SK-N-SH (cell line): ENCODE measurements around the gene PSMC3. TPM values are rescaled to one million over a fixed set of nuclear protein-coding genes. Genes with fewer than 3 reads are reported as not detected.

Experiments
- CTCF ChIA-PET: fragments of 300-600, 350-600 bp; formaldehyde crosslinking; extraction: SDS; loops from one replicate; lab custom pipeline; 2021; lab: Yijun Ruan, JAX
- POLR2A ChIA-PET: fragments of 350-600 bp; sonication (Branson Sonifier 250); formaldehyde crosslinking; extraction: SDS; loops from one replicate; lab custom pipeline; 2020; ENCODE audit warnings: antibody characterized with exemption, inconsistent platforms; lab: Yijun Ruan, JAX
- DNase-seq: peaks from one replicate; pipeline ENCODE4 v3.0.0; 2012
- H2AFZ ChIP-seq: fragments of 200-600 bp; sonication (generic); 2 replicates; pipeline ENCODE4 v1.8.1; 2016; ENCODE audit warnings: antibody characterized with exemption, mild to moderate bottlenecking, low read depth
- H3F3A ChIP-seq: fragments of 200-600 bp; sonication (generic); replicated peaks from 2 replicates; pipeline ENCODE3; 2016; ENCODE audit warnings: antibody characterized with exemption, mild to moderate bottlenecking; ENCODE audit not compliant: insufficient read depth
- H3K27ac ChIP-seq, 2 experiments: fragments of 200-500 bp in 1 of 2; fragments of 200-600 bp in 1 of 2; sonication (Bioruptor generic) in 1 of 2; sonication (generic), shearing (Covaris generic) in 1 of 2; 2 replicates each; pipeline versions ENCODE4 v1.5.1 to v1.6.1; 2014 to 2016; ENCODE audit warnings: low read depth in 2 of 2, inconsistent platforms in 1 of 2, low read length in 1 of 2, mild to moderate bottlenecking in 1 of 2, mixed read lengths in 1 of 2
- H3K27me3 ChIP-seq: fragments of 200-600 bp; sonication (generic), shearing (Covaris generic); 2 replicates; pipeline ENCODE4 v1.6.1; 2016; ENCODE audit warnings: mixed run types; ENCODE audit not compliant: insufficient read depth
- H3K36me3 ChIP-seq, 2 experiments: fragments of 200-500 bp in 1 of 2; fragments of 200-600 bp in 1 of 2; sonication (Bioruptor generic) in 1 of 2; sonication (generic) in 1 of 2; replicated peaks in 1 of 2; 2 replicates each; pipeline versions ENCODE3 to v1.5.1; 2014 to 2016; ENCODE audit warnings: low read length in 1 of 2, mild to moderate bottlenecking in 1 of 2; ENCODE audit not compliant: insufficient read depth in 2 of 2, control insufficient read depth in 1 of 2
- H3K4me1 ChIP-seq, 2 experiments: fragments of 200-500 bp in 1 of 2; fragments of 200-600 bp in 1 of 2; sonication (Bioruptor generic) in 1 of 2; sonication (generic), shearing (Covaris generic) in 1 of 2; 2 replicates each; pipeline versions ENCODE4 v1.5.1 to v1.6.1; 2014 to 2016; ENCODE audit warnings: low read depth in 1 of 2, low read length in 1 of 2, mixed run types in 1 of 2; ENCODE audit not compliant: insufficient read depth in 2 of 2, control insufficient read depth in 1 of 2
- H3K4me2 ChIP-seq: fragments of 200-600 bp; sonication (generic), shearing (Covaris generic); 2 replicates; pipeline ENCODE4 v1.6.1; 2017; ENCODE audit warnings: mixed run types
- H3K4me3 ChIP-seq, 2 experiments: fragments of 200-500 bp in 1 of 2; fragments of 200-600 bp in 1 of 2; sonication (Bioruptor generic) in 1 of 2; sonication (generic), shearing (Covaris generic) in 1 of 2; 2 replicates each; pipeline versions ENCODE4 v1.5.1 to v1.8.1; 2014 to 2016; ENCODE audit warnings: low read depth in 2 of 2, inconsistent platforms in 1 of 2, low read length in 1 of 2, mild to moderate bottlenecking in 1 of 2, mixed read lengths in 1 of 2, moderate library complexity in 1 of 2
- H3K79me2 ChIP-seq: fragments of 200-600 bp; sonication (generic); 2 replicates; pipeline ENCODE4 v1.8.1; 2017; ENCODE audit warnings: mild to moderate bottlenecking; ENCODE audit not compliant: insufficient read depth
- H3K9ac ChIP-seq: fragments of 200-600 bp; sonication (generic); 2 replicates; pipeline ENCODE4 v1.6.1; 2017; ENCODE audit warnings: mixed run types
- H3K9me2 ChIP-seq: fragments of 200-600 bp; sonication (generic); 2 replicates; pipeline ENCODE4 v1.6.1; 2017; ENCODE audit warnings: mixed run types
- H3K9me3 ChIP-seq: fragments of 200-600 bp; sonication (generic); 2 replicates; pipeline ENCODE4 v1.6.1; 2017; ENCODE audit warnings: mixed run types, mild to moderate bottlenecking, moderate library complexity
- H4K20me1 ChIP-seq: fragments of 200-600 bp; sonication (generic); 2 replicates; pipeline ENCODE4 v1.6.1; 2017; ENCODE audit warnings: mild to moderate bottlenecking, mixed run types; ENCODE audit not compliant: insufficient read depth
- CHD2 ChIP-seq: fragments of 150-350 bp; IDR thresholded peaks from 2 replicates; pipeline ENCODE4 v1.6.1; 2018; ENCODE audit warnings: low read length; ENCODE audit not compliant: partially characterized antibody
- EP300 ChIP-seq, 2 experiments: IDR thresholded peaks; 2 replicates each; pipeline versions ENCODE4 v1.4.0 to v1.6.1; 2012; ENCODE audit warnings: borderline replicate concordance in 1 of 2, low read depth in 1 of 2, low read length in 1 of 2
- EZH2phosphoT487 ChIP-seq: fragments of 200-600 bp; sonication (generic); IDR thresholded peaks from 2 replicates; pipeline ENCODE4 v1.6.1; 2017; ENCODE audit warnings: low read depth, mixed run types, mild to moderate bottlenecking, antibody characterized with exemption, moderate library complexity, borderline replicate concordance
- FOSL2 ChIP-seq: IDR thresholded peaks from 2 replicates; pipeline ENCODE4 v1.4.0; 2012; ENCODE audit warnings: low read depth, mild to moderate bottlenecking, moderate library complexity, borderline replicate concordance
- FOXJ3 ChIP-seq: sonication (generic); formaldehyde crosslinking; IDR thresholded peaks from 2 replicates; pipeline ENCODE4 v1.5.1; 2020; ENCODE audit warnings: mild to moderate bottlenecking, missing genetic modification reagents
- FOXM1 ChIP-seq: IDR thresholded peaks from 2 replicates; pipeline ENCODE4 v1.4.0; 2012; ENCODE audit warnings: low read depth, mild to moderate bottlenecking
- GABPA ChIP-seq: IDR thresholded peaks from 2 replicates; pipeline ENCODE4 v1.4.0; 2012; ENCODE audit warnings: low read depth, mild to moderate bottlenecking
- GATA2 ChIP-seq: sonication (generic); formaldehyde crosslinking; IDR thresholded peaks from 2 replicates; pipeline ENCODE4 v1.5.0; 2020; ENCODE audit warnings: mild to moderate bottlenecking, missing genetic modification reagents
- JUND ChIP-seq: IDR thresholded peaks from 2 replicates; pipeline ENCODE4 v1.4.0; 2012
- MAX ChIP-seq: IDR thresholded peaks from 2 replicates; pipeline ENCODE4 v1.4.0; 2012; ENCODE audit warnings: low read depth
- MEF2A ChIP-seq: IDR thresholded peaks from 2 replicates; pipeline ENCODE4 v1.4.0; 2012; ENCODE audit warnings: low read depth, borderline replicate concordance
- MXI1 ChIP-seq: IDR thresholded peaks from 2 replicates; pipeline ENCODE4 v1.6.1; 2012; ENCODE audit warnings: mild to moderate bottlenecking, low read depth, low read length, improper control_type of control experiment
- RAD21 ChIP-seq: IDR thresholded peaks from 2 replicates; pipeline ENCODE4 v1.6.1; 2012; ENCODE audit warnings: mild to moderate bottlenecking, low read length
- RCOR1 ChIP-seq: fragments of 150-350 bp; IDR thresholded peaks from 2 replicates; pipeline ENCODE4 v1.6.1; 2017; ENCODE audit warnings: antibody characterized with exemption, low read length
- RFX5 ChIP-seq: IDR thresholded peaks from 2 replicates; pipeline ENCODE4 v1.6.1; 2012; ENCODE audit warnings: mild to moderate bottlenecking, improper control_type of control experiment, low read length
- SMC3 ChIP-seq: IDR thresholded peaks from 2 replicates; pipeline ENCODE4 v1.6.1; 2012; ENCODE audit warnings: low read depth, low read length, improper control_type of control experiment
- TAF1 ChIP-seq: IDR thresholded peaks from 2 replicates; pipeline ENCODE4 v1.6.1; 2012; ENCODE audit warnings: low read depth, mild to moderate bottlenecking, low read length, moderate library complexity, borderline replicate concordance
- TCF12 ChIP-seq: IDR thresholded peaks from 2 replicates; pipeline ENCODE4 v1.4.0; 2012
- TEAD4 ChIP-seq: IDR thresholded peaks from 2 replicates; pipeline ENCODE4 v1.4.0; 2012; ENCODE audit warnings: mild to moderate bottlenecking, borderline replicate concordance; ENCODE audit not compliant: insufficient read depth
- USF2 ChIP-seq: fragments of 150-350 bp; IDR thresholded peaks from 2 replicates; pipeline ENCODE4 v1.6.1; 2017; ENCODE audit warnings: antibody characterized with exemption, low read length, low read depth, borderline replicate concordance
- YY1 ChIP-seq: IDR thresholded peaks from 2 replicates; pipeline ENCODE4 v1.4.0; 2012; ENCODE audit warnings: low read depth, mild to moderate bottlenecking
- WGBS: methylation state at CpG from one replicate; pipeline ENCODE4 v1.1.6; 2017; ENCODE audit warnings: low lambda C conversion rate; 5-methylcytosine and 5-hydroxymethylcytosine counted together
- polyA plus RNA-seq, 3 experiments: library from polyadenylated mRNA; depleted of rRNA; stranded (reverse); fragments of >200 nt; gene quantifications; 2 replicates each; pipeline ENCODE4 v1.2.3, GENCODE V29; 2012
- TF ChIP-seq, protein P1 (sequence below): IDR thresholded peaks from 2 replicates; pipeline ENCODE4 v1.4.0; 2012; ENCODE audit warnings: low read depth, borderline replicate concordance

Gene PSMC3
- polyA plus RNA-seq, 1 of the 3 experiments (the other 2 are of a cell fraction) = 184 TPM

- Histone ChIP-seq H3K79me2 (no peaks in the 10 kb centered on the region), H3K4me1 (peaks cover 5 to 13% of the 10 kb centered on the region in 2 experiments; a peak in 3 of 4 replicates), H3K4me3 (no peak overlapping the region), H3F3A (peaks cover 6% of the 10 kb centered on the region), H3K36me3 (no peaks in the 10 kb centered on the region), H3K9me3 (no peaks in the 10 kb centered on the region), H3K4me2 (no peak overlapping the region), H3K27me3 (no peaks in the 10 kb centered on the region), H3K9me2 (no peaks in the 10 kb centered on the region), H2AFZ (no peak overlapping the region), H4K20me1 (no peaks in the 10 kb centered on the region), H3K27ac (no peak overlapping the region), H3K9ac (no peak overlapping the region)
- ChIA-PET CTCF (interaction anchor here (20.7 kb wide), 1 partner anchor 24 kb away, joined by 239 read pairs; no protein-coding TSS in a partner anchor), POLR2A (no interaction called here)
- TF ChIP-seq USF2 (no peak), EZH2phosphoT487 (no peak), TAF1 (no peak), RFX5 (no peak), MEF2A (no peak), MAX (no peak), FOXM1 (no peak), TCF12 (no peak), FOXJ3 (CRISPR knock-in tag) (no peak), EP300 (IDR thresholded peaks at IDR 0.05; ENCODE audit: borderline replicate concordance in 1 of 2, low read depth in 1 of 2, low read length in 1 of 2) (no peak), RAD21 (no peak), FOSL2 (no peak), GABPA (no peak), JUND (no peak), RCOR1 (no peak)
- DNase-seq = no peak
- WGBS = 96% methylated on average over 25 of the region's 25 CpGs
Observed at GRCh38 chr11:47395223-47396048, 30.8 kb downstream of the PSMC3 start.

- ChIA-PET CTCF (interaction anchor here (5.0 to 20.7 kb wide), 2 partner anchors 17 to 23 kb away, joined by 22 to 239 read pairs; no protein-coding TSS in a partner anchor), POLR2A (no interaction called here)
- Histone ChIP-seq H3K4me1 (peaks cover 3 to 6% of the 10 kb centered on the region in 2 experiments; a peak in 2 of 4 replicates), H3K9ac (no peak overlapping the region), H3K9me2 (no peaks in the 10 kb centered on the region), H2AFZ (no peak overlapping the region), H3K4me3 (no peak overlapping the region), H3K4me2 (no peak overlapping the region), H3K27me3 (no peaks in the 10 kb centered on the region), H3K79me2 (no peaks in the 10 kb centered on the region), H3K9me3 (no peaks in the 10 kb centered on the region), H4K20me1 (no peaks in the 10 kb centered on the region), H3F3A (peaks cover 2% of the 10 kb centered on the region), H3K27ac (no peak overlapping the region), H3K36me3 (no peaks in the 10 kb centered on the region)
- no peak for DNase-seq
- WGBS = 93% methylated on average over 16 of the region's 39 CpGs
- TF ChIP-seq MXI1 = no peak
- no peak for TF ChIP-seq TCF12
- no peak for TF ChIP-seq EP300 (IDR thresholded peaks at IDR 0.05; ENCODE audit: borderline replicate concordance in 1 of 2, low read depth in 1 of 2, low read length in 1 of 2)
- TF ChIP-seq YY1 = no peak
- TF ChIP-seq USF2 = no peak
- TF ChIP-seq SMC3 = no peak
- TF ChIP-seq MEF2A = no peak
- no peak for TF ChIP-seq TAF1
- TF ChIP-seq, protein P1, sequence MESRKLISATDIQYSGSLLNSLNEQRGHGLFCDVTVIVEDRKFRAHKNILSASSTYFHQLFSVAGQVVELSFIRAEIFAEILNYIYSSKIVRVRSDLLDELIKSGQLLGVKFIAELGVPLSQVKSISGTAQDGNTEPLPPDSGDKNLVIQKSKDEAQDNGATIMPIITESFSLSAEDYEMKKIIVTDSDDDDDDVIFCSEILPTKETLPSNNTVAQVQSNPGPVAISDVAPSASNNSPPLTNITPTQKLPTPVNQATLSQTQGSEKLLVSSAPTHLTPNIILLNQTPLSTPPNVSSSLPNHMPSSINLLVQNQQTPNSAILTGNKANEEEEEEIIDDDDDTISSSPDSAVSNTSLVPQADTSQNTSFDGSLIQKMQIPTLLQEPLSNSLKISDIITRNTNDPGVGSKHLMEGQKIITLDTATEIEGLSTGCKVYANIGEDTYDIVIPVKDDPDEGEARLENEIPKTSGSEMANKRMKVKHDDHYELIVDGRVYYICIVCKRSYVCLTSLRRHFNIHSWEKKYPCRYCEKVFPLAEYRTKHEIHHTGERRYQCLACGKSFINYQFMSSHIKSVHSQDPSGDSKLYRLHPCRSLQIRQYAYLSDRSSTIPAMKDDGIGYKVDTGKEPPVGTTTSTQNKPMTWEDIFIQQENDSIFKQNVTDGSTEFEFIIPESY = no peak
- no peak for TF ChIP-seq GATA2
- no peak for TF ChIP-seq TEAD4
- TF ChIP-seq CHD2 = no peak
- no peak for TF ChIP-seq RAD21
Observed at GRCh38 chr11:47394322-47395222, 31.7 kb downstream of the PSMC3 start.
